GM12872 (cell line): ENCODE results near the gene CORIN.

ENCODE experiments used
- TF ChIP-seq, protein P1 (sequence below): IDR thresholded peaks from 3 replicates; pipeline ENCODE4 v1.5.1; 2011; ENCODE audit warnings: low read depth, mild to moderate bottlenecking, low read length, moderate library complexity; ENCODE audit not compliant: insufficient read depth

The CORIN gene

DNA sequence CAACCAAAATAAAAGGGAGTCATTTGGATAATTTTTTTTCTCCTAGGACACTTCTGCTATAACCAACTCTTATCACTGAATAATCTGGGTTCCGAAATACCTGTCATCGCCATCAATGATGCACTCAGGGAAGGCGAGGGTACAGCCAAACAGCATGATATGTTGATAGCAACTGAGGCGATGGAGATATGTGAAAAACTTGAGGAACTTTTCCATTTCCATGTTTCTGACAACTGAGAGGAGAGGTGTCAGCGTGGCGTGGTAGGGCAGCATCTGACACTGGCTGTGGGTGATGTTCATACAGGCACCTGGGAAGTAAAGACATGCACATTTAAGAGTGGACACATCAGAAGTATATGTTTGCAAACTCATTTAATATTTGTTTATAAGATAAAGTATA, 74.6 kb downstream of the CORIN start:
- TF ChIP-seq, protein P1, sequence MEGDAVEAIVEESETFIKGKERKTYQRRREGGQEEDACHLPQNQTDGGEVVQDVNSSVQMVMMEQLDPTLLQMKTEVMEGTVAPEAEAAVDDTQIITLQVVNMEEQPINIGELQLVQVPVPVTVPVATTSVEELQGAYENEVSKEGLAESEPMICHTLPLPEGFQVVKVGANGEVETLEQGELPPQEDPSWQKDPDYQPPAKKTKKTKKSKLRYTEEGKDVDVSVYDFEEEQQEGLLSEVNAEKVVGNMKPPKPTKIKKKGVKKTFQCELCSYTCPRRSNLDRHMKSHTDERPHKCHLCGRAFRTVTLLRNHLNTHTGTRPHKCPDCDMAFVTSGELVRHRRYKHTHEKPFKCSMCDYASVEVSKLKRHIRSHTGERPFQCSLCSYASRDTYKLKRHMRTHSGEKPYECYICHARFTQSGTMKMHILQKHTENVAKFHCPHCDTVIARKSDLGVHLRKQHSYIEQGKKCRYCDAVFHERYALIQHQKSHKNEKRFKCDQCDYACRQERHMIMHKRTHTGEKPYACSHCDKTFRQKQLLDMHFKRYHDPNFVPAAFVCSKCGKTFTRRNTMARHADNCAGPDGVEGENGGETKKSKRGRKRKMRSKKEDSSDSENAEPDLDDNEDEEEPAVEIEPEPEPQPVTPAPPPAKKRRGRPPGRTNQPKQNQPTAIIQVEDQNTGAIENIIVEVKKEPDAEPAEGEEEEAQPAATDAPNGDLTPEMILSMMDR: no peak

DNA sequence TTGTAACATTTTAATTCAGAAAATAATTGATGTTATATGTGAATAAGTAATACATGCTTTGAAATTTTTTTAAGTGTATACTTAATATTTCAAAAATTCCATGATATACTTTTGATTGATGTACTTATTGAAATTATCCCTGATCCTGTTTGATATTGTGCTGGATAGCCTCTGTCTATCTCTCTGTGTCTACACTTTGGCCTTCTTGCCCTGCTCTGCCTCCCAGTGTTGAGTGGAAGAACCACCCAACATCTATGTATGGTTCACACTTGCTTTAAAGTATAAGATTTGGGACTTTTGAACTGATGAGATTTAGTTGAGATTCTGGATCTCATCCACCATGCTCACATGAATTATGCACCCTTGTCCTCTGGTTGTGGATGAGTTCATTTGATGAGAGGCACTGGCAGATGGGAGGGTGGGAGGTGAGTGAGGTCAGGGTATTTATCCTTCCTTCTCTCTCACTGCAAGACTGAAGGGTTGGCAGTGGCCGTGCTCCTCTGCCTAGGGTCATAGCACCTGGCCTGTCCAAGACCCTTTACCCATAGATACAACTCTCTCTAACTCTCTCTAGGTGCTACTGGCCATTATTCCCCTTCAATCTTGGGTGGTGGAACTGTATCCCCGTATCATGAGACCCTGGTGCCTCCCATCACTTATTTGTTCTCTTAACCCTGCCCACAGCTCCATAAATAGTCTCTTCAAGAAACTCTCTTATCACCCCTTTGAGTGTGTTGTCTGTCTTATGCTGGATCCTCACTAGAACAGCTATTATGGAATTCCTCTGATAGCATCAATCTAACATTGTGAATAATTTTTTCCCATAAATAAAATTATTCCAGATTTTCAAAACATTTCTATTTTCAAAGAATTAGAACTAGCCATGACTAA, 75.2 kb downstream of the CORIN start:
- TF ChIP-seq, protein P1: no peak

DNA sequence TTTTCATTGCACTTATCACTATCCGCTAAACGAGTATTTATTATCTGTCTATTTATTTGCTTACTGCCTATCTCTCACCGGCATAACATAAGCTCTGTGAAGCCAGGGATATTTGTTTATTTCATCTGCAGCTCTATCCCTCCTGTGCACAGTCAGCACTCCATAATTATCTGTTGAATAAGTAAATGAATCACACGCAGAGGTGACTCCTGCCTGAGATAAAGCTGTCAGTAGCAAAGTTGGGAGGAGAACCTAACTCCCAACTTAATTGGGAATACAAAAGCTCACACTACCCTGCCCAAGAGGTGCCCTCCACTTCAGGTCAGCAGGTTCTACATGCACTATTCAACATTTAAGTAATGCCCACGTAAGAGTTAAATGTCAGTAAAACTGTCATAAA, 85.7 kb downstream of the CORIN start:
- TF ChIP-seq, protein P1: no peak

DNA sequence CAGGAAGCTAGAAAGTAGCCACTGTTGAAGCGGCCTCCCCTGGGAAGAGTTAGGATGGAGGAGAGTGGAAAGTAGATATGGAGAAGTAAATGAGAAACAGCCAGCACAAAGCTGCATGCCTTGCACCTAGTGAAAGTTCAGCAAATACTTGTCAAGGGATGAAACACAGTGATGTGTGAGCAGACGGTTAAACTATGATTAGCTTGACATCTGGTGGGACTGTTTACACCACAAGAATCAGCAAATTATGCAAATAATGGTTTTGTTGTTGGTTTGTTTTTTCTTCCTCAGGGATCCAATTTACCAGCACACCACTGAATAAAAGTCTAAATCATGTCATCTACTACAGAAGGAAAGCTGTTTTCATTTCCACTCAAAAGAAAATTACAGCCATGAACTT, 87.1 kb downstream of the CORIN start:
- TF ChIP-seq, protein P1: no peak

DNA sequence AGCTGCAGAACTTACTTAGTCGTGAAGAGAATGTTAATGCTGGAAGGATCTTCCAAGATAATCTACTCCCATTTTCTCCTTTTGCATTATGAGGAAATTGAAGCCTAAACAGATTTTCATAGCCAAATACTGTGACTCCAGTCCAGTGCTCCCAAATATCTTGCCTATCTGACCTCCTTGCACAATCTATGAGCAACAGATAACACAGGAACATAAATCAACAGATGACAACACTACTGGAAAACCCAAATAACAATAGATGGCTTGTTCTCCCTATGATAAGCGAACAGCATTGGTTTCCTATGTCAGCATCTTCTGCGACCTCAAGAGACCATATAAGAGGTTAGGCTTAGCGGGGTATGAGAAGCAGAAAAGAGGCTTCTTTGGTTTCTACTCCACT, 88.0 kb downstream of the CORIN start:
- TF ChIP-seq, protein P1: no peak

DNA sequence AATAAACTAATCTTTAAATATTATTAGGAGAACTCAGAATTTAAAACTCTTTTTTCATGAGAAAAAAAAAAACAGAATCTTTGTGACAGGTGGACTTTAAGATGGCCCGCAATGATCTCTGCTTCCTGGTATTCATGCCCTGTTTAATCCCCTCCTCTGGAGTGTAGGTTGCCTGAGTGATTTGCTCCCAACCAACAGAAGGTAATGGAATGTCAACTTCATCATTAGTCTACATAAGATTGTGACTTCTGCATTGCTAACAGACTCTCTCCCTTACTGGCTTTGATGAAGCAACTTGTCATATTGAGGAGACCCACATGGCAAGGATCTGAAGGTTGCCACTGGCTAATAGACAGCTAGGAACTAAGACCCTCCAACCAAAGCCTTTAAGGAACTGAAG, 88.8 kb downstream of the CORIN start:
- TF ChIP-seq, protein P1: no peak

DNA sequence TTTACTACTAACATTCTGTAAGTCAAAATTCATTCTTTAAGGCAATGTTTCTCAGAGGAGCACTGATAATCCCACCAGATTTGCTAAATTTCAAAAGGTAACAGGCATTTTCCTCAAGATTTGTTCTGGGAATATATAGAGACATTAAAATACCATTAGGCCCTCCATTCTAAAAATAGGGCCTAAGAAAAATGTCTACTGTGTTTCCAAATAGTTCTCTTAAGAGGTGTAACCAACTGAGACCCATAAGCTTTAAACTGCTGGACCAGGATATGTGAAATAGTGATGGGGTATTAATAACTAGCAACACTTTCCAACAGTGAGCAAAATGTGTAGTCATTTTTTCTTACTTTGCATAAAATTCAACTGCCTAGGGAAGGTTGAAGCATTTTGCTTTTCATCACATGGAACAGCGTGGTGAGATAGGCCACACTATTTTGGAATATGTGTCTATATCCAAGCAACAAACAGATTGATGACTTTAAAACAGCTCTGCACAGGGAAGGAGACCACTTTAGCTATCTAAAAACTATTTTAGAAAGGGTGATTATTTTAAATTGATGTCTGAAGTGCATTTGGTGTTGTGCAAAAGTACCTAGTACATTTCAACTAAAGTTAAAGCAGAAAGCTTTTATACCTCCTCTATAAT, 89.9 kb downstream of the CORIN start:
- TF ChIP-seq, protein P1: no peak
